A204.1 (cell line): ENCODE data around the gene DCDC2C.

Experiments
- FAIRE-seq: peaks from 2 replicates; lab custom pipeline; 2012; peaks lifted over from hg19 to GRCh38; lab: Jason Lieb, UNC

Gene DCDC2C

GRCh38 chr2:3830796-3831195, 127.4 kb downstream of the DCDC2C start:
- no peak for FAIRE-seq

GRCh38 chr2:3837086-3837485, 133.7 kb downstream of the DCDC2C start:
- no peak for FAIRE-seq

GRCh38 chr2:3838348-3838747, 135.0 kb downstream of the DCDC2C start:
- FAIRE-seq, result no peak

GRCh38 chr2:3839476-3839875, 136.1 kb downstream of the DCDC2C start:
- no peak for FAIRE-seq

- no peak for FAIRE-seq
Observed at GRCh38 chr2:3840611-3841155, 137.3 kb downstream of the DCDC2C start.

GRCh38 chr2:3847397-3848052, 144.2 kb downstream of the DCDC2C start:
- FAIRE-seq, result no peak

GRCh38 chr2:3848776-3849175, 145.4 kb downstream of the DCDC2C start:
- no peak for FAIRE-seq

GRCh38 chr2:3849213-3849612, 145.8 kb downstream of the DCDC2C start:
- FAIRE-seq, result no peak

- no peak for FAIRE-seq
Observed at GRCh38 chr2:3857576-3857975, 154.2 kb downstream of the DCDC2C start.

- no peak for FAIRE-seq
Observed at GRCh38 chr2:3864943-3865865, 161.8 kb downstream of the DCDC2C start.

- FAIRE-seq, result no peak
Observed at GRCh38 chr2:3867469-3867868, 164.1 kb downstream of the DCDC2C start.

GRCh38 chr2:3868012-3868805, 164.8 kb downstream of the DCDC2C start:
- FAIRE-seq, result no peak

GRCh38 chr2:3870222-3870621, 166.8 kb downstream of the DCDC2C start:
- no peak for FAIRE-seq

GRCh38 chr2:3871002-3871401, 167.6 kb downstream of the DCDC2C start:
- FAIRE-seq, result no peak

GRCh38 chr2:3872451-3872850, 169.1 kb downstream of the DCDC2C start:
- FAIRE-seq, result no peak

GRCh38 chr2:3873899-3874298, 170.5 kb downstream of the DCDC2C start:
- FAIRE-seq, result no peak

- no peak for FAIRE-seq
Observed at GRCh38 chr2:3876221-3876620, 172.8 kb downstream of the DCDC2C start.

GRCh38 chr2:3876685-3877084, 173.3 kb downstream of the DCDC2C start:
- no peak for FAIRE-seq

GRCh38 chr2:3885629-3886628, 182.6 kb downstream of the DCDC2C start:
- no peak for FAIRE-seq

- FAIRE-seq, result no peak
Observed at GRCh38 chr2:3895021-3895420, 191.6 kb downstream of the DCDC2C start.
